Prostate gland (tissue), 2 donors: ENCODE results near the gene DNAJC8.

Source experiments
- POLR2A ChIP-seq: fragments of 450-650 bp; IDR thresholded peaks from one replicate; pipeline ENCODE4 v1.6.1; 2016; ENCODE audit warnings: antibody characterized with exemption, mild to moderate bottlenecking
- TF ChIP-seq, protein P1 (sequence below), 4 experiments: fragments of 200-600 bp in 2 of 4; fragments of 450-650 bp in 2 of 4; sonication (generic) in 2 of 4; IDR thresholded peaks; 1 replicate in 3 of 4; 2 replicates in 1 of 4; pipeline ENCODE4 v1.5.1; 2016 to 2019; ENCODE audit warnings: antibody characterized with exemption in 4 of 4, mild to moderate bottlenecking in 2 of 4, moderate library complexity in 2 of 4

- no peak for TF ChIP-seq POLR2A
- TF ChIP-seq, protein P1, sequence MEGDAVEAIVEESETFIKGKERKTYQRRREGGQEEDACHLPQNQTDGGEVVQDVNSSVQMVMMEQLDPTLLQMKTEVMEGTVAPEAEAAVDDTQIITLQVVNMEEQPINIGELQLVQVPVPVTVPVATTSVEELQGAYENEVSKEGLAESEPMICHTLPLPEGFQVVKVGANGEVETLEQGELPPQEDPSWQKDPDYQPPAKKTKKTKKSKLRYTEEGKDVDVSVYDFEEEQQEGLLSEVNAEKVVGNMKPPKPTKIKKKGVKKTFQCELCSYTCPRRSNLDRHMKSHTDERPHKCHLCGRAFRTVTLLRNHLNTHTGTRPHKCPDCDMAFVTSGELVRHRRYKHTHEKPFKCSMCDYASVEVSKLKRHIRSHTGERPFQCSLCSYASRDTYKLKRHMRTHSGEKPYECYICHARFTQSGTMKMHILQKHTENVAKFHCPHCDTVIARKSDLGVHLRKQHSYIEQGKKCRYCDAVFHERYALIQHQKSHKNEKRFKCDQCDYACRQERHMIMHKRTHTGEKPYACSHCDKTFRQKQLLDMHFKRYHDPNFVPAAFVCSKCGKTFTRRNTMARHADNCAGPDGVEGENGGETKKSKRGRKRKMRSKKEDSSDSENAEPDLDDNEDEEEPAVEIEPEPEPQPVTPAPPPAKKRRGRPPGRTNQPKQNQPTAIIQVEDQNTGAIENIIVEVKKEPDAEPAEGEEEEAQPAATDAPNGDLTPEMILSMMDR (IDR thresholded peaks at IDR 0.05): no peak
Measured at GRCh38 chr1:28278763-28279162, 45.9 kb upstream of the DNAJC8 start.
